Measurements from ENCODE around the gene HSD17B12. TPM values are rescaled to one million over a fixed set of nuclear protein-coding genes. Genes with fewer than 3 reads are reported as not detected.

The HSD17B12 gene
- total and polyA plus RNA-seq, 8 donors: 64.5 to 150 (median 78.1) TPM

GRCh38 chr11:43779306-43779705 lies 98.8 kb downstream of the HSD17B12 start:
- intact Hi-C loops (cut with DNase I): loop anchor here in 1 of 2 donors (10.0 kb wide), 1 partner anchor 95 kb away; the partner anchor contains the start of gene HSD17B12
- no peaks in the 10 kb centered on the region for H3K27me3 ChIP-seq
- peaks cover 0 to 12% of the 10 kb centered on the region in 2 donors for H3K36me3 ChIP-seq
- H3K4me1 ChIP-seq: no peaks in the 10 kb centered on the region
- TF ChIP-seq CTCF (IDR thresholded peaks at IDR 0.05): no peak
- H3K27ac ChIP-seq: no peak overlapping the region
- peaks cover 0 to 14% of the 10 kb centered on the region in 2 donors for H3K9me3 ChIP-seq
- DNase-seq (no peak), ATAC-seq (no peak)
- H3K4me3 ChIP-seq: no peak overlapping the region

GRCh38 chr11:43784301-43784700 lies 103.8 kb downstream of the HSD17B12 start:
- no peak for DNase-seq
- intact Hi-C loops (cut with DNase I): no loop called here
- no peak overlapping the region for H3K27ac ChIP-seq
- H3K9me3 ChIP-seq: peaks cover 0 to 23% of the 10 kb centered on the region in 2 donors
- H3K4me1 ChIP-seq: peaks cover 0 to 7% of the 10 kb centered on the region in 2 donors
- H3K27me3 ChIP-seq: no peaks in the 10 kb centered on the region
- H3K4me3 ChIP-seq: no peak overlapping the region
- H3K36me3 ChIP-seq: peaks cover 0 to 6% of the 10 kb centered on the region in 2 donors
- TF ChIP-seq CTCF (IDR thresholded peaks at IDR 0.05): no peak
- ATAC-seq: no peak

DNA sequence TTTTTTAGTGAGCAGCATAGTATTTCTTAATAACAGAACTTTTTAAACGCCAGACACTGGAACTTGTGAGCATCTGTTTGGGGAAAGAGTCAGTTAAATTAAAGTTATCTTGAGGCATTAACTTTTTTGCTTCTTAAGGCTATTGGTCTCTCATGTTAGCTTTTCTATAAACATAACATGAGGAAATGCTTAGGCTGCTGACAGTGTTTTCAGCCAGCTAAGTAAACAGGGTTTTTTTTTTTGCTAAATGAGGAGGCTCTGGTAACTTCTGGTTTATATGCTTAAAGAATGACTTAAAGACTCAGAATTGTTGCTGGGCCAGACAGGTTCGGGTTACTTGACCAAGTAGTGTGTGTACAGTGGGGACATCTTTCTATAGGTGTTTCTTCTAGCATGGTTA lies 104.3 kb downstream of the HSD17B12 start:
- TF ChIP-seq CTCF (IDR thresholded peaks at IDR 0.05): no peak
- intact Hi-C loops (cut with DNase I): no loop called here
- ATAC-seq (no peak), DNase-seq (no peak)
- H3K27me3 ChIP-seq: no peaks in the 10 kb centered on the region
- peaks cover 0 to 6% of the 10 kb centered on the region in 2 donors for H3K36me3 ChIP-seq
- peaks cover 0 to 23% of the 10 kb centered on the region in 2 donors for H3K9me3 ChIP-seq
- peaks cover 0 to 7% of the 10 kb centered on the region in 2 donors for H3K4me1 ChIP-seq
- H3K27ac ChIP-seq: no peak overlapping the region
- no peak overlapping the region for H3K4me3 ChIP-seq

GRCh38 chr11:43785318-43785717 lies 104.8 kb downstream of the HSD17B12 start:
- H3K27ac ChIP-seq: no peak overlapping the region
- H3K4me1 ChIP-seq: peaks cover 0 to 7% of the 10 kb centered on the region in 2 donors
- H3K4me3 ChIP-seq: no peak overlapping the region
- no peaks in the 10 kb centered on the region for H3K27me3 ChIP-seq
- peaks cover 0 to 23% of the 10 kb centered on the region in 2 donors for H3K9me3 ChIP-seq
- ATAC-seq (no peak), DNase-seq (no peak)
- no peak for TF ChIP-seq CTCF (IDR thresholded peaks at IDR 0.05)
- intact Hi-C loops (cut with DNase I): no loop called here
- H3K36me3 ChIP-seq: peaks cover 0 to 6% of the 10 kb centered on the region in 2 donors

- no peak overlapping the region for H3K4me3 ChIP-seq
- H3K4me1 ChIP-seq: peaks cover 0 to 7% of the 10 kb centered on the region in 2 donors
- H3K27ac ChIP-seq: no peak overlapping the region
- ATAC-seq (no peak), DNase-seq (no peak)
- H3K9me3 ChIP-seq: peaks cover 0 to 23% of the 10 kb centered on the region in 2 donors
- peaks cover 0 to 6% of the 10 kb centered on the region in 2 donors for H3K36me3 ChIP-seq
- TF ChIP-seq CTCF (IDR thresholded peaks at IDR 0.05): no peak
- no peaks in the 10 kb centered on the region for H3K27me3 ChIP-seq
- intact Hi-C loops (cut with DNase I): no loop called here
Observed at GRCh38 chr11:43786016-43786415, 105.5 kb downstream of the HSD17B12 start.

All from left lung (tissue), 10 donors.